Heart right ventricle (tissue), 16 donors: Measurements from ENCODE around the gene PTDSS2. TPM values are rescaled to one million over a fixed set of nuclear protein-coding genes. Genes with fewer than 3 reads are reported as not detected.

Source experiments
- ATAC-seq, 8 donors: fragments of 200-7000 bp; cut with Tn5 transposase; one replicate each; pipeline ENCODE4 v1.9.1; 2020; ENCODE audit warnings: mild to moderate bottlenecking in 8 of 8, moderate library complexity in 8 of 8, moderate number of reproducible peaks in 1 of 8
- DNase-seq, 2 donors: peaks; one replicate each; pipeline ENCODE4 v3.0.0-alpha.2; 2020
- H3K27ac ChIP-seq, 10 donors: fragments of 200-600 bp; sonication (generic) in 2 of 10; one replicate each; pipeline versions ENCODE4 v1.5.0 to v1.8.0; 2020 to 2022; ENCODE audit warnings: mild to moderate bottlenecking in 3 of 10
- H3K27me3 ChIP-seq, 7 donors: fragments of 200-600 bp; one replicate each; pipeline ENCODE4 v1.8.0; 2021 to 2022; ENCODE audit warnings: mild to moderate bottlenecking in 2 of 7
- H3K36me3 ChIP-seq, 9 donors: fragments of 200-600 bp; sonication (generic) in 1 of 9; one replicate each; pipeline versions ENCODE4 v1.5.0 to v1.8.0; 2020 to 2022; ENCODE audit warnings: mild to moderate bottlenecking in 2 of 9
- H3K4me1 ChIP-seq, 9 donors: fragments of 200-600 bp; sonication (generic) in 1 of 9; one replicate each; pipeline versions ENCODE4 v1.5.0 to v1.8.0; 2020 to 2022; ENCODE audit warnings: mild to moderate bottlenecking in 4 of 9
- H3K4me3 ChIP-seq, 10 donors: fragments of 200-600 bp; sonication (generic) in 2 of 10; one replicate each; pipeline versions ENCODE4 v1.5.0 to v1.8.0; 2020 to 2022; ENCODE audit warnings: mild to moderate bottlenecking in 7 of 10, moderate library complexity in 2 of 10
- H3K9me3 ChIP-seq, 11 donors: fragments of 200-600 bp in 10 of 11; sonication (generic) in 2 of 11; one replicate each; pipeline versions ENCODE4 v1.5.0 to v1.8.0; 2013 to 2022; ENCODE audit warnings: mild to moderate bottlenecking in 2 of 11, control low read depth in 1 of 11, moderate library complexity in 1 of 11
- CTCF ChIP-seq, 9 donors: fragments of 200-600 bp; sonication (generic) in 2 of 9; IDR thresholded peaks; one replicate each; pipeline versions ENCODE4 v1.5.0 to v1.8.0; 2021 to 2022; ENCODE audit warnings: antibody characterized with exemption in 9 of 9, mild to moderate bottlenecking in 5 of 9, moderate library complexity in 1 of 9
- WGBS, 2 donors: extraction: QIAGEN DNeasy Blood & Tissue Kit; methylation state at CpG; one replicate each; pipeline ENCODE4 v1.1.7; 2013; ENCODE audit warnings: inconsistent platforms in 1 of 2; 5-methylcytosine and 5-hydroxymethylcytosine counted together
- intact Hi-C, 10 donors: fragments of 100-400 bp; cut with DNase I; formaldehyde crosslinking; loops; one replicate each; pipeline versions ENCODE4 v1.11.1 to v1.14.2; 2022
- polyA plus RNA-seq, 2 donors: library from polyadenylated mRNA; stranded (reverse); fragments of 200-250 nt; gene quantifications; one replicate each; pipeline ENCODE4 v1.2.3, GENCODE V29; 2013
- total RNA-seq, 10 donors: library from RNA; stranded (reverse); fragmentation: NEBNext Ultra II Directional in 3 of 10; extraction: Animal tissue kit (Norgen Biotek cat#: 25700) in 3 of 10; gene quantifications; one replicate each; pipeline versions ENCODE4 v1.2.1 to v1.2.4, GENCODE V29; 2021 to 2023
- donor health status: Arrhythmogenic right ventricular cardiomyopathy.
- donor health status: ischemic (EF 13 %, LVEDD 7.1; RV severe dilation, severe dysfunction).
- donor health status: healthy with polysubstance abuse.
- donor health status: DM: no; HTN: yes; CAD: no.
- donor health status: DM: no; HTN: no; CAD: no.
- donor health status: ischemic (EF 25% LVEDD 6.9; RV normal size, moderate dysfunction).
- donor health status: ischemic (EF 25% LVEDD 5.7; RV mildly dilated, moderate dysfunction).
- donor health status: healthy.
- donor health status: DM: yes; HTN: yes; CAD: no.
- donor health status: Ischemic cardiomyopathy.
- donor health status: ischemic (EF 35%, LVEDD 5.7; RV mildly dilated, moderate dysfunction).
- donor health status: nonischemic (EF 11% LVEDD 7.7; RV severe dilation, severe dysfunction).
- donor health status: DM: yes; HTN: yes; CAD: no.
- donor health status: PGD.
- donor health status: ischemic (EF 29% LVEDD 5.4; RV normal size, mild dysfunction).
- donor health status: nonischemic (EF 23%, LVEDD 6.1; RV moderate dilation, normal function).

The PTDSS2 gene
- total and polyA plus RNA-seq, 12 donors, result 16.7 to 55.5 (median 26.3) TPM

GRCh38 chr11:491358-491757 lies 41.3 kb downstream of the PTDSS2 start:
- Histone ChIP-seq H3K27ac (no peak overlapping the region), H3K36me3 (peaks cover 0 to 82% (median 24%) of the 10 kb centered on the region in 9 donors), H3K9me3 (no peaks in the 10 kb centered on the region), H3K4me3 (no peak overlapping the region), H3K4me1 (peaks cover 0 to 14% (median 0%) of the 10 kb centered on the region in 9 donors), H3K27me3 (no peaks in the 10 kb centered on the region)
- ATAC-seq (no peak), DNase-seq (no peak)
- no peak for TF ChIP-seq CTCF (IDR thresholded peaks at IDR 0.05)
- intact Hi-C loops, result no loop called here
- 88 to 91% methylated on average over 7 of the region's 7 CpGs for WGBS, 2 donors

DNA sequence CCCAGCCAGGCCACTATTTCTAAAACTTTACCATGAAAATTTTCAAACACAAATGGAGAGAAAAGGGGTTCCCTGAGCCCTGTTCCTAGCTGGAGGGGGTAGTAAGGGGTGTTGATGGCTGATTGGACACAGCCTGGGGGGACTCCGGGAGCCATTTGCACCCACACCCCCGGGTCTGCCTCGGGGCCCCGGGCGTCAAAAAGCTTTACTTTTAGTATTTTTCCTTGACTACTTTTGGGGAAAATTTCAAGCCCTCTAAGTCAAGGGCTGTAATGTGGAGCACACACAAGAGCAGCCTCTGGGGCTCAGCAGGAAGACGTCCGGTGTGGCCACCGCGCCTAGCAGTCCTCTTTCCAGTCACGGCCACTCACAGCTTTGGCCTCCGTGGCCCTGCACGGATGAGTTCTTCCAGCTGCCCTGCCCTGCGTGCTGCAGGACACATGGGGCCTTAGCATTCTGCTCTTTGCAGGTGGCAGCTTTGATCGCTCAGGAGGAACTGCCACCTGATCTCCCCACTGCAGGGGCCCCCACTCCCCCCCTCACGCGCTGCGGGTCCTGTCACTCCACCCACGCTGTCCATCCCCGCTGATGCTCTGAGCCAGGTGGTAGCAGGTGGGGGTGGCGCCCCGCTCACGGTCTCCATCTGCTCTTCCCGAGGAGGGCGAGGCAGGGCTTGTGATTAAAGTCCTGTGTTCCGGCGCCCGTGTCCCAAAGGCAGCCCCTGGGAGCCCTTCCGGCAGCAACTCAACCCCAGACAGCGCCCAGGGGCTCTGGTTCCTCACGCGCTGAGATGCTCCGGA lies 42.5 kb downstream of the PTDSS2 start:
- DNase-seq (no peak), ATAC-seq (no peak)
- Histone ChIP-seq H3K4me3 (no peak overlapping the region), H3K4me1 (peaks cover 0 to 15% (median 0%) of the 10 kb centered on the region in 9 donors), H3K36me3 (peaks cover 0 to 89% (median 35%) of the 10 kb centered on the region in 9 donors), H3K9me3 (no peaks in the 10 kb centered on the region), H3K27me3 (no peaks in the 10 kb centered on the region), H3K27ac (no peak overlapping the region)
- 84 to 85% methylated on average over 32 of the region's 32 CpGs for WGBS, 2 donors
- TF ChIP-seq CTCF (IDR thresholded peaks at IDR 0.05), result no peak
- intact Hi-C loops, result no loop called here

DNA sequence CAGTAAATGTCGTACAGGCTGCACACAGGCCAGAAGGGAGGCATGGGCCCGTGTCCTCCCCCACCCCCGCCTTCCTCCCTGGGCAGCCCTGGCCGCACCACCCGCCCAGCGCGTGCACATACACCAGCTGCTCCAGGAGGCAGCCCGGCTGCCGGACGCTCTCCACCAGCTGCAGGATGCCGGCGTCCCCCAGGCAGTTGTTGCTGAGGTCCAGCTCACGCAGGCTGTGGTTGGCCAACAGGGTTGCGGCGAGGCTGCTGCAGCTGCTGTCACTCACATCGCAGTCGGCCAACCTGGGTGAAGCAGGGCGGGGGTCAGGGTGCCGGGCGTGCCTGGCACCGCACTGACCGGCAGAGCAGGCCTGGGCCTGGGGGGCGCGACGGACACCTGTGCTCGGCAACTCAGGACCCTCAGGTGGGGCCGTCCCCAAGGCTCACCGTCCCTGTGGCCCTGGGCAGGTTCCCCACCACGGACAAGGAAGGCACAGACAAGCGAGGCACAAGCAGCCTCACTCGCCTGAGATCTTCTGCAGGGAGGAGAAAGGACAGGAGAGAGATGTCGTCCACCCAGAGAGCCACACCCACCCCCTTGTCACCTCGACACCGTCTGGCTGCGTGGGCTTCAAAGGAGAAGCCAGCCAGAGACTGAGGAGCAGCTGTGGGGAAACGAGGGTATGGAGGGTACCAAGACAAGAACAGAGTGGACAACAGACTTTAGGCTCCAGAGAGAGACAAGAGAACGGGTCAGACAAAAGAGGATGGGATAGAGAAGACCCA lies 44.9 kb downstream of the PTDSS2 start:
- intact Hi-C loops, result loop anchor here in 1 of 10 donors (5.0 kb wide), 1 partner anchor 43 kb away; the partner anchor contains the start of gene PTDSS2
- 84 to 85% methylated on average over 37 of the region's 37 CpGs for whole genome bisulfite sequencing, 2 donors
- Histone ChIP-seq H3K9me3 (no peaks in the 10 kb centered on the region), H3K4me1 (peaks cover 2 to 38% (median 14%) of the 10 kb centered on the region in 9 donors), H3K27me3 (no peaks in the 10 kb centered on the region), H3K4me3 (no peak overlapping the region), H3K36me3 (peaks cover 0 to 94% (median 54%) of the 10 kb centered on the region in 9 donors), H3K27ac (peak overlapping the region in 1 of 10 donors; percentile 48)
- DNase-seq (no peak), ATAC-seq (no peak)
- no peak for TF ChIP-seq CTCF (IDR thresholded peaks at IDR 0.05)

GRCh38 chr11:495537-495931 lies 45.5 kb downstream of the PTDSS2 start:
- H3K36me3 ChIP-seq, result peaks cover 0 to 94% (median 55%) of the 10 kb centered on the region in 9 donors
- TF ChIP-seq CTCF (IDR thresholded peaks at IDR 0.05), result no peak
- ATAC-seq (no peak), DNase-seq (no peak)
- H3K27me3 ChIP-seq, result no peaks in the 10 kb centered on the region
- peaks cover 2 to 44% (median 20%) of the 10 kb centered on the region in 9 donors for H3K4me1 ChIP-seq
- H3K4me3 ChIP-seq, result no peak overlapping the region
- H3K27ac ChIP-seq, result peak overlapping the region in 3 of 10 donors; percentile 2 to 48 (median 10)
- intact Hi-C loops, result loop anchor here in 1 of 10 donors (5.0 kb wide), 1 partner anchor 43 kb away; the partner anchor contains the start of gene PTDSS2
- H3K9me3 ChIP-seq, result no peaks in the 10 kb centered on the region
- 58 to 73% methylated on average over 10 of the region's 10 CpGs for WGBS, 2 donors
